ENCODE results near the gene SMCO4.
A peak's percentile ranks its signal among the peaks of the same experiment; 100 is the strongest.
"Not testable (repeated sequence)": the region's sequence is repeated elsewhere in the genome, so short reads cannot be mapped to it uniquely, and the experiment has no call there.

The SMCO4 gene

DNA sequence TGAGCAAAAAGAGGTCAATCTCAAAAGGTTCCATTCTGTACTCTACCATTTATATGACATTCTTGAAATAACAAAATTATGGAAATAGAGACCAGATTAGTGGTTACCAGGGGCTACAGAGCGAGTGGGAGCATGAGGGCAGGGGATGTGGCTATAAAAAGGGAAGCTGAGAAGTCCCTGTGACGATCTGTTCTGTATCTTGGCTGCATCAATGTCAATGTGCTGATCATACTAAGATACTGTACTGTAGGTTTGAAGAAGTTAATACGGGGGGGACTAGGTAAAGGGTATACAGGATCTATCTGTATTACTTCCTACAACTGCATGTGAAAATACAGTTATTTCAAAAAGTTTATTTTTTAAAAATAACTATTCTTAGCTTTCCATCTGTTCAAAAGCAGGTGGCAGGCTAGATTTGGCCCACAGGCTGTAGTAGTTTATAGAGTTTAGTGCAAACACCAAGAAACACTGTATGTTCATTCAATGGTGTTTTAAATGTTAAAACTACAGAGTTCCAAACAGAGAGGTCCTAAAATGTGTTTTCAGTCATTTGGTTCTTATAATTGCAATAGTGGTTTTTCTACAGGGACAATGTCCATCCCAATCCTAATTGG is 78.2 kb downstream of the SMCO4 start:
- no peak for DNase-seq

DNA sequence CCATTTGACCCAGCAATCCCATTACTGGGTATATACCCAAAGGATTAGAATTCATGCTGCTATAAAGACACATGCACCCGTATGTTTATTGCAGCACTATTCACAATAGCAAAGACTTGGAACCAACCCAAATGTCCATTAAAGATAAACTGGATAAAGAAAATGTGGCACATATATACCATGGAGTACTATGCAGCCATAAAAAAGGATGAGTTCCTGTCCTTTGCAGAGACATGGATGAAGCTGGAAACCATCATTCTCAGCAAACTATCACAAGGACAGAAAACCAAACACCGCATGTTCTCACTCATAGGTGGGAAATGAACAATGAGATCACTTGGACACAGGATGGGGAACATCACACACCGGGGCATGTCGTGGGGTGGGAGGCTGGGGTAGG is 79.5 kb downstream of the SMCO4 start:
- DNase-seq: not testable (repeated sequence)

DNA sequence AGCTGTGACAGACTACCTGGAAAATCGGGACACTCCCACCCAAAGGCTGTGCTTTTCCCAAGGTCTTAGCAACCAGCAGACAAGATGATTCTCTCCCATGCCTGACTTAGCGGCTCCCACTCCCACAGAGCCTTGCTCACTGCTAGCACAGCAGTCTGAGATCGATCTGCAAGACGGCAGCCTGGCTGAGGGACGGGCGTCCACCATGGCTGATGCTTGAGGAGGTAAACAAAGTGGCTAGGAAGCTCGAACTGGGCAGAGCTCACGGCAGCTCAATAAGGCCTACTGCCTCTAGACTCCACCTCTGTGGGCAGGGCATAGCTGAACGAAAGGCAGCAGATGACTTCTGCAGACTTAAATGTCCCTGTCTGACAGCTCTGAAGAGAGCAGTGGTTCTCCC is 84.9 kb downstream of the SMCO4 start:
- DNase-seq: no peak

DNA sequence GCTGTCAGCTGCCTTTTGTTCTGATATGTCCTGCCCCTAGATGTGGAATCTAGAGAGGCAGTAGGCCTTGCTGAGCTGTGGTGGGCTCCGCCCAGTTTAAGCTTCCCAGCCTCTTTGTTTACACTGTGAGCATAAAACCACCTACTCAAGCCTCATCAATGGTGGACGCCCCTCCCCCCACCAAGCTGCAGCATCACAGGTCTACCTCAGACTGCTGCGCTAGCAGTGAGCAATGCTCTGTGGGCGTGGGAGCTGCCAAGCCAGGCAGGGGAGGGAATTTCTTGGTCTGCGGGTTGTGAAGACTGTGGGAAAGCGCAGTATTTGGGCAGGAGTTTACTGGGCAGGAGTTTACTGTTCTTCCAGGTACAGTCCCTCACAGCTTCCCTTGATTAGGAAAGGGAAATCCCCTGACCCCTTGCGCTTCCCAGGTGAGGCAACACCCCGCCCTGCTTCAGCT is 98.5 kb downstream of the SMCO4 start:
- peak; percentile 48 for DNase-seq

DNA sequence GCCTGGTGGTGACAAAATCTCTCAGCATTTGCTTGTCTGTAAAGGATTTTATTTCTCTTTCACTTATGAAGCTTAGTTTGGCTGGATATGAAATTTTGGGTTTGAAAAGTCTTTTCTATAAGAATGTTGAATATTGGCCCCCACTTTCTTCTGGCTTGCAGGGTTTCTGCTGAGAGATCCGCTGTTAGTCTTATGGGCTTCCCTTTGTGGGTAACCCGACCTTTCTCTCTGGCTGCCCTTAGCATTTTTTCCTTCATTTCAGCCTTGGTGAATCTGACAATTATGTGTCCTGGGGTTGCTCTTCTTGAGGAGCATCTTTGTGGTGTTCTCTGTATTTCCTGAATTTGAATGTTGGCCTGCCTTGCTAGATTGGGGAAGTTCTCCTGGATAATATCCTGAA is 100.0 kb downstream of the SMCO4 start:
- DNase-seq: not testable (repeated sequence)

DNA sequence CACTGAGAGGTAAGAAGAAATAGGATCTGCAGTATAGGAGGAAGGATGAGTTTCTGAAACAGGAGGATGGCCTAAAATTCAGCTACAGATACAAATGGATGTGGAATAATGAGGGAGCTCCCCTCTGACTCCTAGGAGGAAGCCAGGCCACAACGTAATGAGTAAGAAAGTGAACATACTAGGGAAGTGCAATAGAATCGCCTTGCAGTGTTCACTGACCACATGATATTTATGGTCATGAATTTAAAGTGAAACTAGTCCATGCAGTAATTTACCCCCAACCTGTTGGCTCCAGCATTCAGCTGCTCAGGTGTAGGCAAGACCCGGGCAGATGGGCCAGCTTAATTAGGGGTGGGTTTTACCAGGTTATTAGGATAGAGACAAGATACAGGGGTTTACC is 110.9 kb downstream of the SMCO4 start:
- no peak for DNase-seq

Data from NCI-H187 treated with DMSO at 0.1 percent for 48 hours (cell line).